Natural killer cell (primary cell): ENCODE measurements around the gene PPFIBP2. TPM values are rescaled to one million over a fixed set of nuclear protein-coding genes. Genes with fewer than 3 reads are reported as not detected.

ENCODE experiments used
- ATAC-seq, 3 donors: fragments of 150-1000 bp in 2 of 3; fragments of 200-7000 bp in 1 of 3; cut with Tn5 transposase; 1 replicate in 1 of 3; 2 replicates in 2 of 3; pipeline ENCODE4 v1.10.0; 2021; ENCODE audit warnings: mild to moderate bottlenecking in 2 of 3, moderate library complexity in 2 of 3
- DNase-seq, 2 donors: peaks; one replicate each; pipeline versions ENCODE4 v3.0.0 to v3.0.0-alpha.2; 2013 to 2021; ENCODE audit warnings: mixed read lengths in 1 of 2
- H3K27ac ChIP-seq: one replicate; pipeline ENCODE4 v1.5.1; 2013; ENCODE audit warnings: mild to moderate bottlenecking, low read length
- H3K27me3 ChIP-seq: one replicate; pipeline ENCODE4 v1.6.1; 2013; ENCODE audit warnings: low read length; ENCODE audit not compliant: control insufficient read depth, insufficient read depth
- H3K36me3 ChIP-seq: one replicate; pipeline ENCODE4 v1.6.1; 2013; ENCODE audit warnings: low read length; ENCODE audit not compliant: control insufficient read depth, insufficient read depth
- H3K4me1 ChIP-seq: one replicate; pipeline ENCODE4 v1.6.1; 2013; ENCODE audit warnings: low read length; ENCODE audit not compliant: control insufficient read depth, insufficient read depth
- H3K4me3 ChIP-seq: one replicate; pipeline ENCODE4 v1.5.1; 2013; ENCODE audit warnings: low read length
- H3K9me3 ChIP-seq: one replicate; pipeline ENCODE4 v1.6.1; 2013; ENCODE audit warnings: low read length; ENCODE audit not compliant: control insufficient read depth, insufficient read depth
- H3K27ac Mint-ChIP-seq, 2 donors: one replicate each; pipeline ENCODE4 v1.8.0; 2022; ENCODE audit warnings: mild to moderate bottlenecking in 2 of 2, mixed read lengths in 2 of 2, moderate library complexity in 1 of 2
- H3K27me3 Mint-ChIP-seq, 2 donors: one replicate each; pipeline ENCODE4 v1.8.0; 2022; ENCODE audit warnings: low read depth in 2 of 2, mixed read lengths in 2 of 2
- H3K36me3 Mint-ChIP-seq: one replicate; pipeline ENCODE4 v1.8.0; 2022; ENCODE audit warnings: mixed read lengths
- H3K4me1 Mint-ChIP-seq, 2 donors: one replicate each; pipeline ENCODE4 v1.8.0; 2022; ENCODE audit warnings: mixed read lengths in 2 of 2
- H3K4me3 Mint-ChIP-seq: one replicate; pipeline ENCODE4 v1.8.0; 2022; ENCODE audit warnings: mild to moderate bottlenecking, moderate library complexity, mixed read lengths
- H3K9me3 Mint-ChIP-seq, 2 donors: one replicate each; pipeline ENCODE4 v1.8.0; 2022; ENCODE audit warnings: mixed read lengths in 2 of 2
- whole genome bisulfite sequencing: methylation state at CpG from one replicate; pipeline ENCODE4 v1.1.7; 2013; ENCODE audit warnings: missing lambda C conversion rate; ENCODE audit not compliant: insufficient coverage; 5-methylcytosine and 5-hydroxymethylcytosine counted together
- intact Hi-C: fragments of 100-400 bp; cut with micrococcal nuclease; formaldehyde crosslinking; loops from one replicate; pipeline ENCODE4 v1.14.2; 2022
- total RNA-seq, 4 donors: library from RNA; stranded (reverse); fragments of 120-200 nt in 1 of 4; gene quantifications; one replicate each; pipeline versions ENCODE4 v1.2.3 to v1.2.4, GENCODE V29; 2013 to 2022
- TF ChIP-seq, protein P1 (sequence below): fragments of 200-600 bp; IDR thresholded peaks from one replicate; pipeline ENCODE4 v1.8.0; 2022; ENCODE audit warnings: antibody characterized with exemption

PPFIBP2 gene
- total RNA-seq, 3 donors from 2014 or later (not counting 1 experiment from before 2014, with no cell fraction given), result 15.1 to 23.7 (median 23.1) TPM

DNA sequence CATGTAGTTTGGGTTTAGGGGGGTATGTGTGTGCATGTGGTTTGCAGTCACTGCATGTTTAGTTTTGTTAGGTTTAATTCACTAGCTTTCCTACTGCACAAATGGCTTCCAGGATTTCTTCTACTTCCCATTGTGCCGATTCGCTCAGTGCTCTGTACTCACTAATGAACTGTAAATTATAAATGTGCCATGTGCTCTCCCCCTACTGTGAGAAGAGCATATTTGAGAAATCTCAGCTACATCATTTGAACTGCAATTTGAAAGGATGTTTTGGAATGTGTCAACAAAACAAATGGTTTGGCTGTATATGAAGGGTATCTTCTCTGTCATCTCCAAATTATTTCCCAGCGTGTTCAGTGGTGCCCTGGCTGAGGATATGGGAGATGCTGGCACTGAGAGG, 131.4 kb downstream of the PPFIBP2 start:
- H3K4me3 Mint-ChIP-seq, result no peak overlapping the region
- H3K9me3 Mint-ChIP-seq, result no peaks in the 10 kb centered on the region
- intact Hi-C loops, result no loop called here
- H3K9me3 ChIP-seq, result no peaks in the 10 kb centered on the region
- no peaks in the 10 kb centered on the region for H3K4me1 ChIP-seq
- H3K4me1 Mint-ChIP-seq, result no peaks in the 10 kb centered on the region
- no peaks in the 10 kb centered on the region for H3K27me3 Mint-ChIP-seq
- H3K36me3 ChIP-seq, result peaks cover 14% of the 10 kb centered on the region
- H3K36me3 Mint-ChIP-seq, result no peaks in the 10 kb centered on the region
- no peak overlapping the region for H3K27ac ChIP-seq
- WGBS, result 100% methylated on average over 2 of the region's 3 CpGs
- TF ChIP-seq, protein P1, sequence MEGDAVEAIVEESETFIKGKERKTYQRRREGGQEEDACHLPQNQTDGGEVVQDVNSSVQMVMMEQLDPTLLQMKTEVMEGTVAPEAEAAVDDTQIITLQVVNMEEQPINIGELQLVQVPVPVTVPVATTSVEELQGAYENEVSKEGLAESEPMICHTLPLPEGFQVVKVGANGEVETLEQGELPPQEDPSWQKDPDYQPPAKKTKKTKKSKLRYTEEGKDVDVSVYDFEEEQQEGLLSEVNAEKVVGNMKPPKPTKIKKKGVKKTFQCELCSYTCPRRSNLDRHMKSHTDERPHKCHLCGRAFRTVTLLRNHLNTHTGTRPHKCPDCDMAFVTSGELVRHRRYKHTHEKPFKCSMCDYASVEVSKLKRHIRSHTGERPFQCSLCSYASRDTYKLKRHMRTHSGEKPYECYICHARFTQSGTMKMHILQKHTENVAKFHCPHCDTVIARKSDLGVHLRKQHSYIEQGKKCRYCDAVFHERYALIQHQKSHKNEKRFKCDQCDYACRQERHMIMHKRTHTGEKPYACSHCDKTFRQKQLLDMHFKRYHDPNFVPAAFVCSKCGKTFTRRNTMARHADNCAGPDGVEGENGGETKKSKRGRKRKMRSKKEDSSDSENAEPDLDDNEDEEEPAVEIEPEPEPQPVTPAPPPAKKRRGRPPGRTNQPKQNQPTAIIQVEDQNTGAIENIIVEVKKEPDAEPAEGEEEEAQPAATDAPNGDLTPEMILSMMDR, result no peak
- H3K4me3 ChIP-seq, result no peak overlapping the region
- DNase-seq, result no peak
- no peak for ATAC-seq
- H3K27ac Mint-ChIP-seq, result no peak overlapping the region
- H3K27me3 ChIP-seq, result no peaks in the 10 kb centered on the region

DNA sequence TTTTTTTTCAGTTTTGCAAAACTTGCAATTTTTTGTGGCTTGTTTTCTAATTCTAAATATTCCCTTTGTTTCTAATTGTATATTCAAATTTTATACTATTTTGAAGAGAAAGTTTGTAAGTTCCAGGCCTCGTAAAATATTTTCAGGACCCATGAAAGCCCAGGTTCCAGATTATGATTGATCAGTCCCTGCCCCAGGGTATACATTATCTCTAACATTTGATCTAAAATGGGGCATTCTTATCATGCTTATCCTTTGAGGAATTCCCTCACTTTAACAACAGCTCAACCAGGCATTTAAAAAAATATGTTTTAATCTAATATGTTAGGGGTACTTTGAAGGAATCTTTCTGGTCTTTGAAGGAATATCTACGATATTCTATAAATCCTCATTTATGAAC, 133.1 kb downstream of the PPFIBP2 start:
- Histone ChIP-seq H3K4me1 (no peaks in the 10 kb centered on the region), H3K4me3 (no peak overlapping the region), H3K36me3 (peaks cover 18% of the 10 kb centered on the region), H3K9me3 (no peaks in the 10 kb centered on the region), H3K27me3 (no peaks in the 10 kb centered on the region), H3K27ac (no peak overlapping the region)
- Mint-ChIP-seq H3K4me1 (no peaks in the 10 kb centered on the region), H3K4me3 (no peak overlapping the region), H3K9me3 (no peaks in the 10 kb centered on the region), H3K27ac (no peak overlapping the region), H3K27me3 (no peaks in the 10 kb centered on the region), H3K36me3 (no peaks in the 10 kb centered on the region)
- intact Hi-C loops, result no loop called here
- TF ChIP-seq, protein P1, result no peak
- ATAC-seq (no peak), DNase-seq (no peak)
- 83% methylated on average over 1 of the region's 2 CpGs for WGBS

DNA sequence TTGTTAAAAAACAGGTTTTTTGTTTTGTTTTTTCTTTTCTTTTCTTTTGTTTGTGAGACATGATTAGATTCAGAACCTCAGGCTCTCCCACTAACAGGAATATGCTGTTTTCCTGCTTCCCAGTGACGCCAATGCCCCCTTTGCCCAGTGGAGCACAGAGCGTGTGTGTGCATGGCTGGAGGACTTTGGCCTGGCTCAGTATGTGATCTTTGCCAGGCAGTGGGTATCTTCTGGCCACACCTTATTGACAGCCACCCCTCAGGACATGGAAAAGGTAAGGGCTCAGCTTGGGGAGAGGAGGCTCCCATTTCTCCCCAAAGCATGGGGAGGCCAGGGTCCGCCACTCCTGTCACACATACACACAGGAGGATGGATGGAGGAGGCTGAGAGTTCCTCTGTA, 134.5 kb downstream of the PPFIBP2 start:
- Histone ChIP-seq H3K27me3 (no peaks in the 10 kb centered on the region), H3K4me1 (no peaks in the 10 kb centered on the region), H3K36me3 (peaks cover 15% of the 10 kb centered on the region), H3K4me3 (no peak overlapping the region), H3K27ac (no peak overlapping the region), H3K9me3 (no peaks in the 10 kb centered on the region)
- Mint-ChIP-seq H3K4me3 (no peak overlapping the region), H3K27ac (no peak overlapping the region), H3K36me3 (no peaks in the 10 kb centered on the region), H3K9me3 (no peaks in the 10 kb centered on the region), H3K4me1 (no peaks in the 10 kb centered on the region), H3K27me3 (no peaks in the 10 kb centered on the region)
- TF ChIP-seq, protein P1, result no peak
- DNase-seq, result no peak
- no peak for ATAC-seq
- intact Hi-C loops, result no loop called here
- 91% methylated on average over 2 of the region's 3 CpGs for WGBS

DNA sequence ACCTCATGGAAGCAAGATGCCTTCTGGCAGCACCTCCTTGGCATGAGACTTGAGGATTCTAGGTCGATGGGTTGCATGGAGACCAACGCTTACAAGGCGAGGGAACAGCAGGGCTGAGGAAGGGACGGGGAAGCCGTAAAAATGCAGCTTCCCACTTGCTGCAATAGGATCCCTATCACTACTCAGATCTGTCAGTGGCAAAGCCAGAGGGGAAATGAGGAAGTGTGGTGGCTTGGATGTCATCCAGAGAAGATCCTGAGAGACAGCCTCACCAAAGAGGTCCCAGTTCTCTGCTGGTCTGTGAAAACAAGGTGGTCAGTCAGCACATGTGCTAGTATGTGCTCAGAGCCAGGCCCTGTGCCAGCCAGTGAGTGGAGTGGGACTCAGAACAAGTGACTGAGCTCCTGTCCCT, 137.3 kb downstream of the PPFIBP2 start:
- DNase-seq, result no peak
- no peak for ATAC-seq
- Histone ChIP-seq H3K27ac (no peak overlapping the region), H3K9me3 (no peaks in the 10 kb centered on the region), H3K4me1 (no peaks in the 10 kb centered on the region), H3K4me3 (no peak overlapping the region), H3K36me3 (peaks cover 21% of the 10 kb centered on the region), H3K27me3 (no peaks in the 10 kb centered on the region)
- H3K4me1 Mint-ChIP-seq, result no peaks in the 10 kb centered on the region
- no peak overlapping the region for H3K4me3 Mint-ChIP-seq
- no peak overlapping the region for H3K27ac Mint-ChIP-seq
- WGBS, result 38% methylated on average over 5 of the region's 5 CpGs
- H3K9me3 Mint-ChIP-seq, result no peaks in the 10 kb centered on the region
- TF ChIP-seq, protein P1, result no peak
- no peaks in the 10 kb centered on the region for H3K36me3 Mint-ChIP-seq
- no peaks in the 10 kb centered on the region for H3K27me3 Mint-ChIP-seq
- intact Hi-C loops, result no loop called here
